T-helper 2 cell treated with Interferon-gamma antibody and Interleukin-4, amounts not matched to agents 100 ng/mL and 5 ng/mL, for 36 hours (primary cell): ENCODE data around the gene DBET. TPM values are rescaled to one million over a fixed set of nuclear protein-coding genes. Genes with fewer than 3 reads are reported as not detected.

ENCODE experiments used
- total RNA-seq: library from RNA; stranded (reverse); gene quantifications from 2 replicates; pipeline ENCODE4 v1.2.3, GENCODE V29; 2022

DBET gene
- total RNA-seq, 1 donor from 2014 or later = not detected

Other genes starting within 250 kb of the DBET start
- 70.5 and 75.9 TPM in 2 replicates for gene FRG1, start 123.6 kb upstream of the DBET start, total RNA-seq
- not detected in 2 replicates for gene FRG2, start 37.2 kb upstream of the DBET start, total RNA-seq
- gene DUX4, start 109.3 kb downstream of the DBET start, total RNA-seq = 0.09 TPM in 1 of 2 replicates, not detected in the other